Kidney (tissue), 14 donors: Measurements from ENCODE around the gene RFPL3. TPM values are rescaled to one million over a fixed set of nuclear protein-coding genes. Genes with fewer than 3 reads are reported as not detected.

Source experiments
- DNase-seq, 5 donors: peaks; one replicate each; pipeline ENCODE4 v3.0.0-alpha.2; 2013 to 2020
- FAIRE-seq: peaks from 2 replicates; lab custom pipeline; 2012; peaks lifted over from hg19 to GRCh38; lab: Jason Lieb, UNC
- H3K27ac ChIP-seq, 2 donors: one replicate each; pipeline ENCODE4 v1.7.0; 2013; ENCODE audit warnings: low read depth in 2 of 2, low read length in 2 of 2, inconsistent platforms in 1 of 2
- H3K27me3 ChIP-seq: one replicate; pipeline ENCODE4 v1.7.1; 2013; ENCODE audit warnings: low read length, inconsistent platforms; ENCODE audit not compliant: control insufficient read depth, insufficient read depth
- H3K36me3 ChIP-seq, 3 donors: one replicate each; pipeline versions ENCODE4 v1.7.0 to v1.7.1; 2013; ENCODE audit warnings: low read length in 3 of 3, control low read depth in 1 of 3, inconsistent platforms in 1 of 3; ENCODE audit not compliant: insufficient read depth in 3 of 3, control insufficient read depth in 2 of 3
- H3K4me1 ChIP-seq, 3 donors: one replicate each; pipeline versions ENCODE4 v1.7.0 to v1.7.1; 2013; ENCODE audit warnings: low read length in 3 of 3, inconsistent platforms in 1 of 3, low read depth in 1 of 3; ENCODE audit not compliant: control insufficient read depth in 2 of 3, insufficient read depth in 2 of 3
- H3K4me3 ChIP-seq, 3 donors: one replicate each; pipeline versions ENCODE4 v1.7.0 to v1.8.1; 2013; ENCODE audit warnings: low read length in 3 of 3, control low read depth in 1 of 3, inconsistent platforms in 1 of 3
- H3K9ac ChIP-seq, 3 donors: one replicate each; pipeline versions ENCODE4 v1.7.0 to v1.7.1; 2013; ENCODE audit warnings: low read length in 3 of 3, control low read depth in 1 of 3, inconsistent platforms in 1 of 3
- H3K9me3 ChIP-seq, 3 donors: one replicate each; pipeline versions ENCODE4 v1.7.0 to v1.7.1; 2013; ENCODE audit warnings: low read length in 3 of 3, control low read depth in 1 of 3, inconsistent platforms in 1 of 3; ENCODE audit not compliant: control insufficient read depth in 2 of 3, insufficient read depth in 1 of 3
- intact Hi-C: fragments of 100-400 bp; cut with DNase I; formaldehyde crosslinking; loops from one replicate; pipeline ENCODE4 v1.11.1; 2022
- polyA plus RNA-seq: library from polyadenylated mRNA; stranded (reverse); fragments of 350-450 nt; fragmentation: Illumina TruSeq; extraction: RNeasy Lipid Tissue Mini Kit (QIAGEN cat#74804); gene quantifications from one replicate; pipeline ENCODE4 v1.2.3, GENCODE V29; 2014; ENCODE audit warnings: low read depth, low replicate concordance; ENCODE audit not compliant: insufficient read depth
- total RNA-seq: library from RNA; stranded (reverse); fragmentation: NEBNext Ultra II Directional; extraction: Animal tissue kit (Norgen Biotek cat#: 25700); gene quantifications from one replicate; pipeline ENCODE4 v1.2.1, GENCODE V29; 2021
- TF ChIP-seq, protein P1 (sequence below): IDR thresholded peaks from 3 replicates; pipeline ENCODE4 v1.5.1; 2012; ENCODE audit warnings: mild to moderate bottlenecking, moderate library complexity, borderline replicate concordance; ENCODE audit not compliant: insufficient read depth; ENCODE audit errors: extremely low read depth
- donor health status: control.
- donor health status: control.
- donor health status: control.
- donor health status: control.
- donor health status: control.
- donor health status: DM: yes; HTN: yes; CAD: no.
- donor health status: Normal renal cell carcinoma (clear cell type).

Gene RFPL3
- total and polyA plus RNA-seq, 2 donors from 2014 or later: not detected

GRCh38 chr22:32328306-32329201, 29.1 kb upstream of the RFPL3 start:
- H3K27me3 ChIP-seq: no peaks in the 10 kb centered on the region
- no peaks in the 10 kb centered on the region for H3K9me3 ChIP-seq
- H3K9ac ChIP-seq: no peak overlapping the region
- FAIRE-seq: no peak
- intact Hi-C loops: no loop called here
- no peaks in the 10 kb centered on the region for H3K36me3 ChIP-seq
- no peak overlapping the region for H3K4me3 ChIP-seq
- TF ChIP-seq, protein P1, sequence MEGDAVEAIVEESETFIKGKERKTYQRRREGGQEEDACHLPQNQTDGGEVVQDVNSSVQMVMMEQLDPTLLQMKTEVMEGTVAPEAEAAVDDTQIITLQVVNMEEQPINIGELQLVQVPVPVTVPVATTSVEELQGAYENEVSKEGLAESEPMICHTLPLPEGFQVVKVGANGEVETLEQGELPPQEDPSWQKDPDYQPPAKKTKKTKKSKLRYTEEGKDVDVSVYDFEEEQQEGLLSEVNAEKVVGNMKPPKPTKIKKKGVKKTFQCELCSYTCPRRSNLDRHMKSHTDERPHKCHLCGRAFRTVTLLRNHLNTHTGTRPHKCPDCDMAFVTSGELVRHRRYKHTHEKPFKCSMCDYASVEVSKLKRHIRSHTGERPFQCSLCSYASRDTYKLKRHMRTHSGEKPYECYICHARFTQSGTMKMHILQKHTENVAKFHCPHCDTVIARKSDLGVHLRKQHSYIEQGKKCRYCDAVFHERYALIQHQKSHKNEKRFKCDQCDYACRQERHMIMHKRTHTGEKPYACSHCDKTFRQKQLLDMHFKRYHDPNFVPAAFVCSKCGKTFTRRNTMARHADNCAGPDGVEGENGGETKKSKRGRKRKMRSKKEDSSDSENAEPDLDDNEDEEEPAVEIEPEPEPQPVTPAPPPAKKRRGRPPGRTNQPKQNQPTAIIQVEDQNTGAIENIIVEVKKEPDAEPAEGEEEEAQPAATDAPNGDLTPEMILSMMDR: no peak
- no peak for DNase-seq
- H3K4me1 ChIP-seq: no peaks in the 10 kb centered on the region
- no peak overlapping the region for H3K27ac ChIP-seq

DNA sequence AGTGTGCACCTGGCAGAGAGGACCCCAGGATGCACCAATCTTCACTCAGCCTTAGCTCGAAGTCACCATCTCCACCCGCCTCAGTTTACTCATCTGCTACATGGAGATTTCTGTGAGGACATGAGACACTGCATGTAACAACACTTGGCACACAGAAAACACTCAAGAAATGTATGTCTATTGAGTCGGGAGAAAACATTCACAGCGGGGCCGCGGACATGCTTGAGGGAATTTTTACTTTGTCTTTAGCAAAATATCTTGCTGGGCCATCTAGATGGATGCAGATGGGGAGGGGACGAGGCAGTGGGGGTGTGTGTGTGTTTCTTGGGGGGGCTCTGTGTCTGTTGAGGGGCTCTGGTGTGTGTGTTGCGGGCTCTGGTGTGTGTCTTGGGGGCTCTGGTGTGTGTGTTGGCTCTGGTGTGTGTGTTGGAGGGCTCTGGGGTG, 28.4 kb upstream of the RFPL3 start:
- H3K4me1 ChIP-seq: no peaks in the 10 kb centered on the region
- FAIRE-seq: no peak
- H3K9me3 ChIP-seq: no peaks in the 10 kb centered on the region
- no peaks in the 10 kb centered on the region for H3K36me3 ChIP-seq
- H3K27ac ChIP-seq: no peak overlapping the region
- H3K27me3 ChIP-seq: no peaks in the 10 kb centered on the region
- TF ChIP-seq, protein P1: no peak
- intact Hi-C loops: no loop called here
- H3K9ac ChIP-seq: no peak overlapping the region
- no peak overlapping the region for H3K4me3 ChIP-seq
- peak in 2 of 5 donors; percentile 21 for DNase-seq

DNA sequence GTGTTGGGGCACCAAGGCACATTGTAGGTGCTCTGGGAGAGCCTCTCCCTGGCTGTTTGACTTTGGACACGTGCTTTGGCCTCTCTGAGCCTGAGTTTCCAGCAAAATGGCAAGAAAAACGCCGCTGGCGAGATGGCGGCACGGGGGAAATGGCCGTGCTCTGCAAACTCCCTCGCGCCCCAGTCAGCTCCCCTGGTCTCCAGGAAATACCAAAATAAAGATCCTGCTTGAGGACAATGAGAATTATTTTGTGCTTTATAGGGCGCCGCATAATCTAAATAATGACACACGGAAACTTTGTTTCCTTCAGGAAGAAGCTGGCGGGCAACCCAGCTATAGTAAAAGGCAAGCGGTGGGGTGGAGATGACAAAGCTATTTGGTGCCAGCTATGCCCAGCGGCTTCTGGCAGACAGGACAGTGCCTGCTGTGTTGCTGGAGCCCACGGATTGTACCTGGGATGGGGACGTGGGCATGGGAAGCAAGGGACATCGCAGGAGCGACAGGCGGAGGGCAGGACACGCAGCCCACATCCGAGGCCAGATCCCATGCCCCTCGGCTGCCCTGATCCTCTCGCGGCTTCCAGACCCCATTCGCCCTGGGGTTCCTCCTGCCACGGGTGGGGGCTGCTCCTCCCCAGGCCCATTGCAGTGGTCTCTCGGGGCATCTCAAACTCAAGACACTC, 26.3 kb upstream of the RFPL3 start:
- intact Hi-C loops: no loop called here
- H3K4me1 ChIP-seq: peaks cover 0 to 2% (median 0%) of the 10 kb centered on the region in 3 donors
- TF ChIP-seq, protein P1: no peak
- H3K27me3 ChIP-seq: no peaks in the 10 kb centered on the region
- no peak overlapping the region for H3K9ac ChIP-seq
- H3K27ac ChIP-seq: peak overlapping the region in 1 of 2 donors; percentile 23
- no peak overlapping the region for H3K4me3 ChIP-seq
- DNase-seq (peak in 3 of 5 donors; percentile 8 to 10 (median 8)), FAIRE-seq (no peak)
- no peaks in the 10 kb centered on the region for H3K36me3 ChIP-seq
- H3K9me3 ChIP-seq: no peaks in the 10 kb centered on the region
